ENCODE measurements around the gene OSBPL1A.
A peak's percentile ranks its signal among the peaks of the same experiment; 100 is the strongest.

Gene OSBPL1A

GRCh38 chr18:24187049-24187448, 210.6 kb downstream of the OSBPL1A start:
- peak; percentile 2 to 55 for DNase-seq (ENCODE audit: low read depth in 1 of 2, low spot score in 1 of 2)
- Histone ChIP-seq H3K27me3 (ENCODE audit: insufficient read depth, poor library complexity, severe bottlenecking) (no peaks in the 10 kb centered on the region), H3K27ac (replicated peaks) (no peak overlapping the region), H3K4me3 (replicated peaks; ENCODE audit: insufficient read depth, low read length) (no peak overlapping the region)
- TF ChIP-seq REST (IDR thresholded peaks at IDR 0.05; ENCODE audit: insufficient replicate concordance, low read depth) (no peak), CTCF (IDR thresholded peaks at IDR 0.05; ENCODE audit: insufficient read depth, low read length) (no peak), GABPA (IDR thresholded peaks at IDR 0.05; ENCODE audit: low read depth) (no peak), SPI1 (IDR thresholded peaks at IDR 0.05; ENCODE audit: borderline replicate concordance, low read depth) (peak; percentile 53; the same call in 1 of the 2 replicates)

- Histone ChIP-seq H3K27ac (replicated peaks) (no peak overlapping the region), H3K27me3 (ENCODE audit: insufficient read depth, poor library complexity, severe bottlenecking) (no peaks in the 10 kb centered on the region), H3K4me3 (replicated peaks; ENCODE audit: insufficient read depth, low read length) (no peak overlapping the region)
- TF ChIP-seq CTCF (IDR thresholded peaks at IDR 0.05; ENCODE audit: insufficient read depth, low read length), result no peak
- no peak for DNase-seq (ENCODE audit: low read depth in 1 of 2, low spot score in 1 of 2)
These were observed 211.8 kb downstream of the OSBPL1A start for GRCh38 chr18:24185805-24186204.

GRCh38 chr18:24181806-24182205, 215.8 kb downstream of the OSBPL1A start:
- Histone ChIP-seq H3K27me3 (ENCODE audit: insufficient read depth, poor library complexity, severe bottlenecking) (no peaks in the 10 kb centered on the region), H3K4me3 (replicated peaks; ENCODE audit: insufficient read depth, low read length) (no peak overlapping the region), H3K27ac (replicated peaks) (no peak overlapping the region)
- no peak for DNase-seq (ENCODE audit: low read depth in 1 of 2, low spot score in 1 of 2)
- no peak for TF ChIP-seq CTCF (IDR thresholded peaks at IDR 0.05; ENCODE audit: insufficient read depth, low read length)

- H3K27me3 ChIP-seq (ENCODE audit: insufficient read depth, poor library complexity, severe bottlenecking), result no peaks in the 10 kb centered on the region
- DNase-seq (ENCODE audit: low read depth in 1 of 2, low spot score in 1 of 2), result no peak
- no peak overlapping the region for H3K27ac ChIP-seq (replicated peaks)
- H3K4me3 ChIP-seq (replicated peaks; ENCODE audit: insufficient read depth, low read length), result no peak overlapping the region
- no peak for TF ChIP-seq GABPA (IDR thresholded peaks at IDR 0.05; ENCODE audit: low read depth)
These were observed 217.6 kb downstream of the OSBPL1A start for GRCh38 chr18:24180048-24180447.

GRCh38 chr18:24177499-24178133, 220.0 kb downstream of the OSBPL1A start:
- no peak for TF ChIP-seq SPI1 (IDR thresholded peaks at IDR 0.05; ENCODE audit: borderline replicate concordance, low read depth)
- no peak for TF ChIP-seq GABPA (IDR thresholded peaks at IDR 0.05; ENCODE audit: low read depth)
- TF ChIP-seq REST (IDR thresholded peaks at IDR 0.05; ENCODE audit: insufficient replicate concordance, low read depth), result no peak
- TF ChIP-seq CTCF (IDR thresholded peaks at IDR 0.05; ENCODE audit: insufficient read depth, low read length), result no peak
- TF ChIP-seq POLR2AphosphoS5 (IDR thresholded peaks at IDR 0.05; ENCODE audit: low read depth), result no peak
- Histone ChIP-seq H3K27ac (replicated peaks) (no peak overlapping the region), H3K27me3 (ENCODE audit: insufficient read depth, poor library complexity, severe bottlenecking) (no peaks in the 10 kb centered on the region), H3K4me3 (replicated peaks; ENCODE audit: insufficient read depth, low read length) (no peak overlapping the region)
- no peak for DNase-seq (ENCODE audit: low read depth in 1 of 2, low spot score in 1 of 2)

Data from HL-60 (cell line).